Measurements from ENCODE around the gene THAP12.

- TF ChIP-seq CTCF (IDR thresholded peaks at IDR 0.05) (no peak), POLR2A (IDR thresholded peaks at IDR 0.05) (no peak)
Observed at GRCh38 chr11:76391021-76391420, 10.1 kb upstream of the THAP12 start.

Measured in right lobe of liver (tissue), 4 donors.